Mesothelial cell of epicardium (in vitro differentiated cells): ENCODE results near the gene CDK13. TPM values are rescaled to one million over a fixed set of nuclear protein-coding genes. Genes with fewer than 3 reads are reported as not detected.
"Not testable (repeated sequence)": the region's sequence is repeated elsewhere in the genome, so short reads cannot be mapped to it uniquely, and the experiment has no call there.

ENCODE experiments used
- DNase-seq, 2 experiments: peaks; one replicate each; pipeline ENCODE4 v3.0.0; 2021; ENCODE audit warnings: low spot score in 2 of 2; ENCODE audit not compliant: unreplicated experiment in 2 of 2
- H3K27ac Mint-ChIP-seq: 2 replicates; pipeline ENCODE4 v1.8.0; 2021; ENCODE audit warnings: mixed read lengths
- H3K27me3 Mint-ChIP-seq: 2 replicates; pipeline ENCODE4 v1.8.0; 2021; ENCODE audit warnings: low read depth, mixed read lengths
- H3K36me3 Mint-ChIP-seq: 2 replicates; pipeline ENCODE4 v1.8.0; 2021; ENCODE audit warnings: mixed read lengths
- H3K4me1 Mint-ChIP-seq: 2 replicates; pipeline ENCODE4 v1.8.0; 2021; ENCODE audit warnings: mixed read lengths
- H3K4me3 Mint-ChIP-seq: 2 replicates; pipeline ENCODE4 v1.8.0; 2021; ENCODE audit warnings: mild to moderate bottlenecking, moderate library complexity, mixed read lengths
- H3K9me3 Mint-ChIP-seq: 2 replicates; pipeline ENCODE4 v1.8.0; 2021; ENCODE audit warnings: mixed read lengths
- total RNA-seq: library from RNA; stranded (reverse); gene quantifications from 3 replicates; pipeline ENCODE4 v1.2.1, GENCODE V29; 2021
- TF ChIP-seq, protein P1 (sequence below): fragments of 200-600 bp; sonication (generic); IDR thresholded peaks from one replicate; pipeline ENCODE4 v1.5.0; 2021; ENCODE audit warnings: antibody characterized with exemption; ENCODE audit not compliant: unreplicated experiment

The CDK13 gene
- total RNA-seq, 1 donor from 2014 or later = 82.0 TPM

DNA sequence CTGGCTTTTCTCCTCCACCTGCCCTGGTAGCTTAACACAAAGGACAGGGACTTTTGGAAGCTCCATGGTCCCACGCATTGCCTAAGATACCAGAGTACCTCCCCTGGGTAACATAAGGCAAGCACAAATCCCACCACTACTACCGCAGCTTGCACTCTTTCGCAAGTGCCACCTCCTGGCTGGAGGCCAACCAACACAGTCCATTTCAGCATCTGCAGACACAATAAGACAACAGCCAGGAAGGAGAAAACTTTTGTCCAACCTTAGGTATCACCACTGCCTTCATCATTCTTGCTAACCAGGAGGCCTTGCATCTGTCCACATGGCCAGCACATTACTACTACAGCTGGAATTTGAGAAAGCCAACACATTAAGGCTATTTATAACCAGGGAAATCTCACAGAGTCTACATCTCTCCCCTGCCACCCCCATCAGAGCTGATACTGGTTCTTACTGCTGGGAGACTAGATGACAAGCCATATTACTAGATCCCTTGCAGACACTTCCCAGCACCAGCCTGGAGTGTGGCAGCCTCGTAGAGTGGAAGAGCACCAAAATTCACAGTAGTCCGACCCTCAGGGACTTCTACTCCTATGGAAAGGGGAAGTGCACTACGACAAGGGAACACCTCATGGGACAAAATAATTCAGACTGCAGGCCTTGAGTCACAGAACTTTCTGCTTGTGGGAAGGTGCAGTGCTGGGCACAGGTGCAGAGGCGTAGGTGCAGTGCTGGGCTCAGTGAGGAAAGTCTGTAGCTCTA lies 39.8 kb upstream of the CDK13 start:
- H3K9me3 Mint-ChIP-seq = peaks cover 36% of the 10 kb centered on the region
- H3K27me3 Mint-ChIP-seq = no peaks in the 10 kb centered on the region
- H3K36me3 Mint-ChIP-seq = peaks cover 5% of the 10 kb centered on the region
- no peaks in the 10 kb centered on the region for H3K4me1 Mint-ChIP-seq
- no peak overlapping the region for H3K27ac Mint-ChIP-seq
- no peak for DNase-seq
- TF ChIP-seq, protein P1, sequence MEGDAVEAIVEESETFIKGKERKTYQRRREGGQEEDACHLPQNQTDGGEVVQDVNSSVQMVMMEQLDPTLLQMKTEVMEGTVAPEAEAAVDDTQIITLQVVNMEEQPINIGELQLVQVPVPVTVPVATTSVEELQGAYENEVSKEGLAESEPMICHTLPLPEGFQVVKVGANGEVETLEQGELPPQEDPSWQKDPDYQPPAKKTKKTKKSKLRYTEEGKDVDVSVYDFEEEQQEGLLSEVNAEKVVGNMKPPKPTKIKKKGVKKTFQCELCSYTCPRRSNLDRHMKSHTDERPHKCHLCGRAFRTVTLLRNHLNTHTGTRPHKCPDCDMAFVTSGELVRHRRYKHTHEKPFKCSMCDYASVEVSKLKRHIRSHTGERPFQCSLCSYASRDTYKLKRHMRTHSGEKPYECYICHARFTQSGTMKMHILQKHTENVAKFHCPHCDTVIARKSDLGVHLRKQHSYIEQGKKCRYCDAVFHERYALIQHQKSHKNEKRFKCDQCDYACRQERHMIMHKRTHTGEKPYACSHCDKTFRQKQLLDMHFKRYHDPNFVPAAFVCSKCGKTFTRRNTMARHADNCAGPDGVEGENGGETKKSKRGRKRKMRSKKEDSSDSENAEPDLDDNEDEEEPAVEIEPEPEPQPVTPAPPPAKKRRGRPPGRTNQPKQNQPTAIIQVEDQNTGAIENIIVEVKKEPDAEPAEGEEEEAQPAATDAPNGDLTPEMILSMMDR = no peak
- no peak overlapping the region for H3K4me3 Mint-ChIP-seq

GRCh38 chr7:39911167-39911566 lies 38.9 kb upstream of the CDK13 start:
- Mint-ChIP-seq H3K4me1 (no peaks in the 10 kb centered on the region), H3K4me3 (no peak overlapping the region), H3K27me3 (no peaks in the 10 kb centered on the region), H3K9me3 (peaks cover 30% of the 10 kb centered on the region), H3K27ac (no peak overlapping the region), H3K36me3 (peaks cover 5% of the 10 kb centered on the region)
- TF ChIP-seq, protein P1 = no peak
- DNase-seq = no peak

- H3K4me3 Mint-ChIP-seq, H3K27me3 Mint-ChIP-seq, H3K4me1 Mint-ChIP-seq, H3K36me3 Mint-ChIP-seq, H3K27ac Mint-ChIP-seq, DNase-seq: not testable (repeated sequence)
- H3K9me3 Mint-ChIP-seq = peaks cover 16% of the 10 kb centered on the region
These were observed 34.2 kb upstream of the CDK13 start for GRCh38 chr7:39915847-39916246.

GRCh38 chr7:39919646-39920045 lies 30.4 kb upstream of the CDK13 start:
- Mint-ChIP-seq H3K27ac (no peak overlapping the region), H3K4me3 (no peak overlapping the region), H3K27me3 (peaks cover 9% of the 10 kb centered on the region), H3K36me3 (no peaks in the 10 kb centered on the region), H3K4me1 (peaks cover 9% of the 10 kb centered on the region), H3K9me3 (no peaks in the 10 kb centered on the region)
- no peak for DNase-seq
- TF ChIP-seq, protein P1 = no peak

DNA sequence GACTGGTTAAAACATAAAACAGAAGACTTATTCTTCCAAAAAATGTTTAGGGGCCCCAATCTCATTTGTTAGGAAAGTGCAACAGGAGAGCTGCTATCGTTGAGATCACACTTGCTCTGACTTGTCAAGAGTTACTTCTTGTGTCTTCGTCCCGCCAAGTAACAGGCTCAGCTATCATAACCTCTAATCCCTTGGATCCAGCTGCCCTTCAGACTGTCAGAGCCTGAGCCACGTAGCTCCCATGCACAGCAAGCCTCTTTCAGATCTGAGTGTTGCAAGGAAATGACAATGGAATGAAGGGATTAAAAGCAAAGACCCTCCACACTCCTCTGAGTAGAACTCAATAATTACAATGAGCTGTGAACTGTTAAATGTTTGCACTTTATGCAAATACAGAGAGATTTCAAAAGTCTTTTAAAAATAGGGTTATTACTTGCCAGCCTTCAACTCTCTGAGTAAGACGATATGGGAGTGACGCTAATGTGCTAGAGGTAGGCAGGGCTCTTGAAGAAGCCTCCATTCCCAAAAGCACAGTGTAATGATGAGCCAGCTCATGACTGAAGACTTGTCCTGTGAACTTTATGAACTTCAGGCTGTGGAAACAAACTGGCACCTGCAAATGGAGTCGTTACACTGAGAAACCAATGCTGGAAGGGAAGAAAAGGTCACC lies 28.4 kb upstream of the CDK13 start:
- Mint-ChIP-seq H3K27ac (no peak overlapping the region), H3K9me3 (no peaks in the 10 kb centered on the region), H3K27me3 (peaks cover 9% of the 10 kb centered on the region), H3K4me3 (no peak overlapping the region), H3K4me1 (peaks cover 9% of the 10 kb centered on the region), H3K36me3 (no peaks in the 10 kb centered on the region)
- no peak for DNase-seq
- TF ChIP-seq, protein P1 = no peak

GRCh38 chr7:39922580-39922979 lies 27.5 kb upstream of the CDK13 start:
- Mint-ChIP-seq H3K4me1 (peaks cover 9% of the 10 kb centered on the region), H3K36me3 (no peaks in the 10 kb centered on the region), H3K27me3 (peaks cover 9% of the 10 kb centered on the region)

More at GRCh38 chr7:39922580-39922979, 27.5 kb upstream of the CDK13 start:
- DNase-seq = no peak
- TF ChIP-seq, protein P1 = no peak
- no peaks in the 10 kb centered on the region for H3K9me3 Mint-ChIP-seq
- H3K27ac Mint-ChIP-seq = no peak overlapping the region
- no peak overlapping the region for H3K4me3 Mint-ChIP-seq
